Smooth muscle cell (in vitro differentiated cells): ENCODE data around the gene SERPINE1. TPM values are rescaled to one million over a fixed set of nuclear protein-coding genes. Genes with fewer than 3 reads are reported as not detected.

Experiments used
- DNase-seq: peaks from one replicate; lab custom pipeline; 2025; ENCODE audit not compliant: unreplicated experiment; lab: John Stamatoyannopoulos, UW
- H2AFZ ChIP-seq: fragments of 200-600 bp; sonication (generic); 2 replicates; pipeline ENCODE4 v1.6.0; 2016; ENCODE audit warnings: antibody characterized with exemption, low read depth, mild to moderate bottlenecking
- H3F3A ChIP-seq: fragments of 200-600 bp; sonication (generic); 2 replicates; pipeline ENCODE4 v1.6.0; 2017; ENCODE audit warnings: antibody characterized with exemption, low read depth
- H3K27ac ChIP-seq: fragments of 200-600 bp; sonication (generic); 2 replicates; pipeline ENCODE4 v1.5.1; 2016; ENCODE audit warnings: low read depth, mild to moderate bottlenecking
- H3K27me3 ChIP-seq: fragments of 200-600 bp; sonication (generic); 2 replicates; pipeline ENCODE4 v1.6.1; 2016; ENCODE audit warnings: low read depth, mild to moderate bottlenecking
- H3K36me3 ChIP-seq: fragments of 200-600 bp; sonication (generic); 2 replicates; pipeline ENCODE4 v1.5.1; 2016; ENCODE audit warnings: low read depth
- H3K4me1 ChIP-seq: fragments of 200-600 bp; sonication (generic); 2 replicates; pipeline ENCODE4 v1.5.1; 2016; ENCODE audit warnings: low read depth
- H3K4me2 ChIP-seq: fragments of 200-600 bp; sonication (generic); 2 replicates; pipeline ENCODE4 v1.6.0; 2016; ENCODE audit warnings: mild to moderate bottlenecking
- H3K4me3 ChIP-seq: fragments of 200-600 bp; sonication (generic); 2 replicates; pipeline ENCODE4 v1.5.1; 2016; ENCODE audit warnings: mild to moderate bottlenecking
- H3K79me2 ChIP-seq: fragments of 200-600 bp; sonication (generic); 2 replicates; pipeline ENCODE4 v1.6.0; 2016; ENCODE audit warnings: low read depth, mild to moderate bottlenecking
- H3K9ac ChIP-seq: fragments of 200-600 bp; sonication (generic); 2 replicates; pipeline ENCODE4 v1.6.0; 2016; ENCODE audit warnings: low read depth
- H3K9me3 ChIP-seq: fragments of 200-600 bp; sonication (generic); replicated peaks from 2 replicates; pipeline ENCODE4 v1.5.1; 2016; ENCODE audit warnings: low read depth
- H4K20me1 ChIP-seq: fragments of 200-600 bp; sonication (generic); 2 replicates; pipeline ENCODE4 v1.6.0; 2016; ENCODE audit warnings: low read depth
- CTCF ChIP-seq: fragments of 200-600 bp; sonication (generic); IDR thresholded peaks from 2 replicates; pipeline ENCODE4 v1.5.1; 2017; ENCODE audit warnings: borderline replicate concordance, mild to moderate bottlenecking, antibody characterized with exemption; ENCODE audit not compliant: insufficient read depth, poor library complexity, severe bottlenecking
- WGBS: methylation state at CpG from one replicate; pipeline ENCODE4 v1.1.7; 2016; ENCODE audit warnings: low lambda C conversion rate; 5-methylcytosine and 5-hydroxymethylcytosine counted together
- polyA plus RNA-seq: library from polyadenylated mRNA; unstranded; fragments of >200 nt; fragmentation: Nextera tagmentation; extraction: Ambion mirVana; gene quantifications from 2 replicates; pipeline ENCODE4 v1.2.1, GENCODE V29; 2016
- total RNA-seq: library from RNA; depleted of rRNA; stranded (reverse); fragments of >200 nt; gene quantifications from 2 replicates; pipeline ENCODE4 v1.2.3, GENCODE V29; 2014

SERPINE1 gene
- total and polyA plus RNA-seq, 2 experiments from 2014 or later = 435 to 495 TPM

GRCh38 chr7:101115215-101115614 lies 11.7 kb upstream of the SERPINE1 start:
- Histone ChIP-seq H3K36me3 (no peaks in the 10 kb centered on the region), H3K9ac (no peak overlapping the region), H3K27ac (peak overlapping the region; percentile 48), H2AFZ (no peak overlapping the region), H3K79me2 (no peaks in the 10 kb centered on the region), H4K20me1 (no peaks in the 10 kb centered on the region), H3K4me3 (no peak overlapping the region), H3F3A (peaks cover 18% of the 10 kb centered on the region), H3K9me3 (no peaks in the 10 kb centered on the region), H3K4me1 (peaks cover 5% of the 10 kb centered on the region), H3K4me2 (no peak overlapping the region), H3K27me3 (no peaks in the 10 kb centered on the region)
- no peak for TF ChIP-seq CTCF
- DNase-seq = no peak
- WGBS = 97% methylated on average over 3 of the region's 3 CpGs

GRCh38 chr7:101116898-101117297 lies 10.0 kb upstream of the SERPINE1 start:
- no peaks in the 10 kb centered on the region for H3K27me3 ChIP-seq
- no peak for DNase-seq
- H2AFZ ChIP-seq = no peak overlapping the region
- H3K9ac ChIP-seq = peak overlapping the region; percentile 78
- H4K20me1 ChIP-seq = no peaks in the 10 kb centered on the region
- peak overlapping the region; percentile 100 for H3K27ac ChIP-seq
- no peaks in the 10 kb centered on the region for H3K9me3 ChIP-seq
- no peaks in the 10 kb centered on the region for H3K36me3 ChIP-seq
- TF ChIP-seq CTCF = no peak
- H3K4me1 ChIP-seq = peaks cover 5% of the 10 kb centered on the region
- H3F3A ChIP-seq = peaks cover 31% of the 10 kb centered on the region
- H3K79me2 ChIP-seq = no peaks in the 10 kb centered on the region
- peak overlapping the region; percentile 55 for H3K4me2 ChIP-seq
- H3K4me3 ChIP-seq = no peak overlapping the region
- 68% methylated on average over 10 of the region's 10 CpGs for WGBS

GRCh38 chr7:101118856-101119255 lies 8.0 kb upstream of the SERPINE1 start:
- Histone ChIP-seq H3K27ac (peak overlapping the region; percentile 100), H2AFZ (no peak overlapping the region), H3F3A (peaks cover 45% of the 10 kb centered on the region), H3K9ac (peak overlapping the region; percentile 27), H3K9me3 (no peaks in the 10 kb centered on the region), H3K36me3 (no peaks in the 10 kb centered on the region), H4K20me1 (no peaks in the 10 kb centered on the region), H3K4me2 (no peak overlapping the region), H3K4me3 (no peak overlapping the region), H3K27me3 (no peaks in the 10 kb centered on the region), H3K4me1 (peaks cover 16% of the 10 kb centered on the region), H3K79me2 (no peaks in the 10 kb centered on the region)
- DNase-seq = no peak
- 86% methylated on average over 3 of the region's 3 CpGs for WGBS
- no peak for TF ChIP-seq CTCF

- Histone ChIP-seq H3K4me3 (no peak overlapping the region), H3K27me3 (no peaks in the 10 kb centered on the region), H3K27ac (peak overlapping the region; percentile 100), H3K9me3 (no peaks in the 10 kb centered on the region), H3F3A (peaks cover 45% of the 10 kb centered on the region), H3K79me2 (no peaks in the 10 kb centered on the region), H3K4me1 (peaks cover 16% of the 10 kb centered on the region), H4K20me1 (no peaks in the 10 kb centered on the region), H3K36me3 (no peaks in the 10 kb centered on the region), H3K4me2 (no peak overlapping the region), H3K9ac (peak overlapping the region; percentile 61), H2AFZ (no peak overlapping the region)
- DNase-seq = no peak
- WGBS = 40% methylated on average over 10 of the region's 10 CpGs
- TF ChIP-seq CTCF = no peak
Observed at GRCh38 chr7:101119876-101120275, 7.0 kb upstream of the SERPINE1 start.
